DND-41 (cell line): ENCODE measurements around the gene FBXO42.
A peak's percentile ranks its signal among the peaks of the same experiment; 100 is the strongest.
"Not testable (repeated sequence)": the region's sequence is repeated elsewhere in the genome, so short reads cannot be mapped to it uniquely, and the experiment has no call there.

Source experiments
- ATAC-seq: fragments of 200-7000 bp; cut with Tn5 transposase; 3 replicates; pipeline ENCODE4 v1.9.1; 2021; ENCODE audit warnings: low read depth; ENCODE audit not compliant: insufficient read depth
- DNase-seq: peaks from one replicate; pipeline ENCODE4 v3.0.0-alpha.2; 2020
- H2AFZ ChIP-seq: 2 replicates; pipeline ENCODE4 v1.6.0; 2012; ENCODE audit warnings: low read depth, low read length
- H3K27ac ChIP-seq: 2 replicates; pipeline ENCODE4 v1.5.1; 2012; ENCODE audit warnings: low read length, inconsistent platforms
- H3K27me3 ChIP-seq: fragments of 200-600 bp; sonication (generic); 2 replicates; pipeline ENCODE4 v1.6.0; 2012; ENCODE audit warnings: low read length, mild to moderate bottlenecking, inconsistent platforms; ENCODE audit not compliant: insufficient read depth, poor library complexity
- H3K36me3 ChIP-seq: 2 replicates; pipeline ENCODE4 v1.5.1; 2012; ENCODE audit warnings: low read length, inconsistent platforms; ENCODE audit not compliant: insufficient read depth
- H3K4me1 ChIP-seq: 2 replicates; pipeline ENCODE4 v1.5.1; 2012; ENCODE audit warnings: mild to moderate bottlenecking, low read length; ENCODE audit not compliant: insufficient read depth
- H3K4me2 ChIP-seq: 2 replicates; pipeline ENCODE4 v1.6.0; 2012; ENCODE audit warnings: mild to moderate bottlenecking, moderate library complexity, low read length, inconsistent platforms; ENCODE audit not compliant: insufficient read depth
- H3K4me3 ChIP-seq, 2 experiments: fragments of 200-600 bp in 1 of 2; shearing (Covaris generic) in 1 of 2; 2 replicates each; pipeline ENCODE4 v1.5.1; 2012 to 2016; ENCODE audit warnings: inconsistent platforms in 2 of 2, low read length in 2 of 2, mild to moderate bottlenecking in 2 of 2, low read depth in 1 of 2, moderate library complexity in 1 of 2
- H3K79me2 ChIP-seq: 2 replicates; pipeline ENCODE4 v1.6.0; 2012; ENCODE audit warnings: low read length, inconsistent platforms; ENCODE audit not compliant: insufficient read depth
- H3K9ac ChIP-seq: 2 replicates; pipeline ENCODE4 v1.6.0; 2012; ENCODE audit warnings: low read depth, mild to moderate bottlenecking, inconsistent platforms, low read length, moderate library complexity
- H3K9me3 ChIP-seq: 2 replicates; pipeline ENCODE4 v1.5.1; 2012; ENCODE audit warnings: low read length, moderate library complexity, mild to moderate bottlenecking, inconsistent platforms; ENCODE audit not compliant: insufficient read depth, severe bottlenecking
- H4K20me1 ChIP-seq: 2 replicates; pipeline ENCODE4 v1.6.0; 2012; ENCODE audit warnings: low read length; ENCODE audit not compliant: insufficient read depth
- EZH2 ChIP-seq: IDR thresholded peaks from 3 replicates; pipeline ENCODE4 v1.6.1; 2012; ENCODE audit warnings: borderline replicate concordance, low read depth, mild to moderate bottlenecking, moderate library complexity, low read length, inconsistent platforms; ENCODE audit not compliant: severe bottlenecking
- TF ChIP-seq, protein P1 (sequence below): IDR thresholded peaks from 2 replicates; pipeline ENCODE4 v1.5.1; 2012; ENCODE audit warnings: borderline replicate concordance, low read length, moderate library complexity, mild to moderate bottlenecking; ENCODE audit not compliant: poor library complexity, severe bottlenecking; ENCODE audit errors: extremely low read depth

Gene FBXO42

DNA sequence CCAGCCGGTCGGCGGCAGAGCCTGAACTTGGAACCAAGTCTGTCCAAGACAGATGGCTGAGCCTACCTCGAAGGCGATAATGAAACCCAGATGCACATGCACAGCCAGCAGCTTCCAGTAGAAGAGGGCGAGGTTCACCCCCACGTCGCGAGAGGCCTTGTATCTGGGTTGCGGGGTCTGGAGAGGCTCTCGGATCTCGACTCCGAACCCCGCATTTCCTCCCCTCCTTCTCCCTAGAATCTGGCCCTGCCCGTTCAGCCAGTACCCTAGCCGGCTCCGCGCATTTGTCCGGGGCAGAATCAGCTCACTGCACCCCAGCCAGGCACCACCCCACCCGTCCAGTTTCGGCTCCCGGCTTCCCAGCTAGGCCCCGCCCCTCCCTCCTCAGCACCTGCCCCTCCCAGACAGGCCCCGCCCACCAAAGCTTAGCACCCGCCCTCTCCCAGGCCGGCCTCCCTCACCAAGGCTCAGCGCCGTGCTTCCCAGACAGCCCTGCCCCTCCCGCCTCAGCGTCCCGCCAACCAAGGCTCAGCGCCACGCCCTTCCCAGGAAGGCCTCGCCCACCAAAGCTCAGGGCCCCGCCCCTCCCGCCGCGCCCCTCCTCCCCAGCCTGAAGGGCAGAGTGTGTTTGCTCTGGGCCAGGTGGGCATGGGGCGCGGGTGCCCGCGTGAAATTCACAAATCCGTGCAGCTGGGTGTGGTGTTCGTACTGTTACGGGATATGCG is 135.1 kb downstream of the FBXO42 start:
- no peaks in the 10 kb centered on the region for H3K79me2 ChIP-seq
- H3K9me3 ChIP-seq = no peaks in the 10 kb centered on the region
- TF ChIP-seq, protein P1, sequence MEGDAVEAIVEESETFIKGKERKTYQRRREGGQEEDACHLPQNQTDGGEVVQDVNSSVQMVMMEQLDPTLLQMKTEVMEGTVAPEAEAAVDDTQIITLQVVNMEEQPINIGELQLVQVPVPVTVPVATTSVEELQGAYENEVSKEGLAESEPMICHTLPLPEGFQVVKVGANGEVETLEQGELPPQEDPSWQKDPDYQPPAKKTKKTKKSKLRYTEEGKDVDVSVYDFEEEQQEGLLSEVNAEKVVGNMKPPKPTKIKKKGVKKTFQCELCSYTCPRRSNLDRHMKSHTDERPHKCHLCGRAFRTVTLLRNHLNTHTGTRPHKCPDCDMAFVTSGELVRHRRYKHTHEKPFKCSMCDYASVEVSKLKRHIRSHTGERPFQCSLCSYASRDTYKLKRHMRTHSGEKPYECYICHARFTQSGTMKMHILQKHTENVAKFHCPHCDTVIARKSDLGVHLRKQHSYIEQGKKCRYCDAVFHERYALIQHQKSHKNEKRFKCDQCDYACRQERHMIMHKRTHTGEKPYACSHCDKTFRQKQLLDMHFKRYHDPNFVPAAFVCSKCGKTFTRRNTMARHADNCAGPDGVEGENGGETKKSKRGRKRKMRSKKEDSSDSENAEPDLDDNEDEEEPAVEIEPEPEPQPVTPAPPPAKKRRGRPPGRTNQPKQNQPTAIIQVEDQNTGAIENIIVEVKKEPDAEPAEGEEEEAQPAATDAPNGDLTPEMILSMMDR = no peak
- TF ChIP-seq EZH2 = no peak
- H3K27me3 ChIP-seq = no peaks in the 10 kb centered on the region
- H3K9ac ChIP-seq = no peak overlapping the region
- no peak overlapping the region for H2AFZ ChIP-seq
- H3K4me3 ChIP-seq = no peak overlapping the region
- no peak overlapping the region for H3K27ac ChIP-seq
- DNase-seq = peak; percentile 80
- no peak overlapping the region for H3K4me2 ChIP-seq
- no peaks in the 10 kb centered on the region for H4K20me1 ChIP-seq
- peak; percentile 95 for ATAC-seq
- H3K36me3 ChIP-seq = no peaks in the 10 kb centered on the region
- no peaks in the 10 kb centered on the region for H3K4me1 ChIP-seq

DNA sequence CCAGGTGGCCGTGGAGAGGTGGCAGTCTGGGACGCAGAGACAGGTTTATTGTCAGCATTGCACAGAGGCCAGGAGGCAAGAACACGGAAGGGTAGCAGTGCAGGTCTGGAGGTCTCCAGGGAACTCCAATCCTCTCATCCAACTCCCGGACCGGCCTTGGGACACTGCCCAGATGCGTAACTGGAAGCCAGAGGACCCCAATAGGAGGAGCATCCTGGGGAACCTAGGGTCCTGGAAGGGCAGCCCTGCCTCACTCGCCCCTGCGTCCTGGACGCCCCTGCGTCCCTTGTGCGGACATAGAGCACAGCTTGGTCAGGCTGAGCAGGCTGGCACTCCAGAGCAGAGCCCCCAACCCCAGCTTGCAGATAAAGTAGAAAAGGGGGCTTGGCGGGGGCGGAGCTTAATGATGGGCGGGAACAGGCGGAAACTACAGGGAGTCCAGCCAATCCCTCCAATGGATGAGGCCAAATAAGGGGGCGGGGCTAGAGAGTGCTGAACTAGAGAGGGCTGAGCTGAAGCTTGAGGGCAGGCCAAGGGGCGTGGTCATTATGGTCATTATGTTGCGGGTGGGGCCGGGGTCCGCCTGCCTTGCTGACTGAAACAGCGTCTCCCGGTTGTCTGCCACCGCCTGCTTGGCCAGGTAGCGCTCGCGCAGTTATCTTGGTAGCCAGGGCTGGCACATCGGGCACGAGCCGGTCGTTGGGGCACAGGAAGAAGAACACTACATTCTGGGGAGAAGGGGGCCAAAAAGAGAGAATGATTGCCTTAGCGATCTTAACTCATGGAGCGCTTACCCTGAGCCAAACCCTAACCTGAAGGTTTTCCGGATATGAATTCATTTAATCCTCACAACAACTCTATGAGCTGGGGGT is 136.2 kb downstream of the FBXO42 start:
- H3K9me3 ChIP-seq = no peaks in the 10 kb centered on the region
- no peak overlapping the region for H3K27ac ChIP-seq
- no peaks in the 10 kb centered on the region for H4K20me1 ChIP-seq
- DNase-seq = peak; percentile 34
- H3K4me3 ChIP-seq = no peak overlapping the region
- no peak overlapping the region for H3K4me2 ChIP-seq
- H3K9ac ChIP-seq = no peak overlapping the region
- no peaks in the 10 kb centered on the region for H3K79me2 ChIP-seq
- no peak for TF ChIP-seq EZH2
- TF ChIP-seq, protein P1 = no peak
- no peaks in the 10 kb centered on the region for H3K4me1 ChIP-seq
- ATAC-seq = no peak
- no peaks in the 10 kb centered on the region for H3K27me3 ChIP-seq
- no peaks in the 10 kb centered on the region for H3K36me3 ChIP-seq
- H2AFZ ChIP-seq = no peak overlapping the region

DNA sequence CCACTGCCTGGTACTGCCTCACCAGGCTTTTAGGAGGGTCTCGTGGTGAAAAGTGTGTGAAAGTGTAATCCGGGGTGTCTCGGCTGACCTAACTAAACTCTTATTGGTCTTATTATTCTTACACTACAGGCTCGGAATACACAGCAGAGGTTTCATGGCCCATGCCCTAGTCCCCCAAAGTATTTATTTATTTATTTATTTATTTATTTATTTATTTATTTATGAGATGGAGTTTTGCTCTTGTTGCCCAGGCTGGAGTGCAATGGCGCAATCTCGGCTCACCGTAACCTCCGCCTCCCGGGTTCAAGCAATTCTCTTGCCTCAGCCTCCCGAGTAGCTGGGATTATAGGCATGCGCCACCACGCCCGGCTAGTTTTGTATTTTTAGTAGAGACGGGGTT is 137.0 kb downstream of the FBXO42 start:
- H3K4me1 ChIP-seq, ATAC-seq, H3K9me3 ChIP-seq, H3K27ac ChIP-seq, H3K79me2 ChIP-seq, H3K4me3 ChIP-seq, H4K20me1 ChIP-seq, H3K9ac ChIP-seq, H3K36me3 ChIP-seq, H3K4me2 ChIP-seq, H3K27me3 ChIP-seq, DNase-seq, H2AFZ ChIP-seq: not testable (repeated sequence)

DNA sequence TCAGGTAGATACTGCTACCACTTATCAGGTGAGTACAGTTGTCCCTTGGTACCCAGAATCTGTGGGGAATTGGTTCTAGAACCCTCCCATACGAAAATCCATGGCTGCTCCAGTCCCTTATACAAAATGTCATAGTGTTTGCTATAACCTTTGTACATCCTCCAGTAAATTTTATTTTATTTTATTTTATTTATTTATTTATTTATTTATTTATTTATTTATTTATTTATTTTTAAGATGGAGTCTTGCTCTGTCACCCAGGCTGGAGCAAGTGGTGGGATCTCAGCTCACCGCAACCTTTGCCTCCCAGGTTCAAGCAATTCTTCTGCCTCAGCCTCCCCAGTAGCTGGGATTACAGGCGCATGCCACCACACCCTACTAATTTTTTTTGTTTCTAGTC is 138.7 kb downstream of the FBXO42 start:
- not testable (repeated sequence) for H3K27me3 ChIP-seq, H3K4me3 ChIP-seq, H3K9me3 ChIP-seq, H3K4me1 ChIP-seq, H3K79me2 ChIP-seq, H2AFZ ChIP-seq, ATAC-seq, H3K4me2 ChIP-seq, DNase-seq, H3K27ac ChIP-seq, H3K9ac ChIP-seq, H4K20me1 ChIP-seq, H3K36me3 ChIP-seq
